Activated CD8-positive, alpha-beta T cell treated with anti-CD3 and anti-CD28 coated beads, Interleukin-2, amount 10 ng/mL, durations not matched to agents 7 days and 5 days (primary cell): ENCODE data around the gene IFT57. TPM values are rescaled to one million over a fixed set of nuclear protein-coding genes. Genes with fewer than 3 reads are reported as not detected.
A peak's percentile ranks its signal among the peaks of the same experiment; 100 is the strongest.
"Not testable (repeated sequence)": the region's sequence is repeated elsewhere in the genome, so short reads cannot be mapped to it uniquely, and the experiment has no call there.

Source experiments
- ATAC-seq: fragments of 150-1000 bp; cut with Tn5 transposase; one replicate; pipeline ENCODE4 v1.10.0; 2021; ENCODE audit warnings: moderate library complexity
- CTCF ChIA-PET: fragments of 350-600 bp; sonication (Branson Sonifier 250); formaldehyde crosslinking; loops from one replicate; lab custom pipeline; 2021; ENCODE audit warnings: antibody characterized with exemption; lab: Charles Lee
- POLR2A ChIA-PET: fragments of 350-600 bp; sonication (Branson Sonifier 250); formaldehyde crosslinking; loops from one replicate; lab custom pipeline; 2021; ENCODE audit warnings: antibody characterized with exemption; lab: Charles Lee
- DNase-seq: peaks from one replicate; pipeline ENCODE4 v3.0.0-alpha.2; 2020
- H3K27ac Mint-ChIP-seq: one replicate; pipeline ENCODE4 v1.8.0; 2021; ENCODE audit warnings: mild to moderate bottlenecking, mixed read lengths
- H3K27me3 Mint-ChIP-seq: one replicate; pipeline ENCODE4 v1.8.0; 2021; ENCODE audit warnings: low read depth, mixed read lengths
- H3K36me3 Mint-ChIP-seq: one replicate; pipeline ENCODE4 v1.8.0; 2021; ENCODE audit warnings: low read depth, mixed read lengths
- H3K4me1 Mint-ChIP-seq: one replicate; pipeline ENCODE4 v1.8.0; 2021; ENCODE audit warnings: low read depth, mixed read lengths
- H3K4me3 Mint-ChIP-seq: one replicate; pipeline ENCODE4 v1.8.0; 2021; ENCODE audit warnings: mild to moderate bottlenecking, mixed read lengths
- H3K9me3 Mint-ChIP-seq: one replicate; pipeline ENCODE4 v1.8.0; 2022; ENCODE audit warnings: mixed read lengths; ENCODE audit not compliant: insufficient read depth
- total RNA-seq, 2 experiments: library from RNA; stranded (reverse); gene quantifications; one replicate each; pipeline ENCODE4 v1.2.3, GENCODE V29; 2021

Gene IFT57
- total RNA-seq, 2 experiments from 2014 or later = 23.9 to 25.5 TPM

DNA sequence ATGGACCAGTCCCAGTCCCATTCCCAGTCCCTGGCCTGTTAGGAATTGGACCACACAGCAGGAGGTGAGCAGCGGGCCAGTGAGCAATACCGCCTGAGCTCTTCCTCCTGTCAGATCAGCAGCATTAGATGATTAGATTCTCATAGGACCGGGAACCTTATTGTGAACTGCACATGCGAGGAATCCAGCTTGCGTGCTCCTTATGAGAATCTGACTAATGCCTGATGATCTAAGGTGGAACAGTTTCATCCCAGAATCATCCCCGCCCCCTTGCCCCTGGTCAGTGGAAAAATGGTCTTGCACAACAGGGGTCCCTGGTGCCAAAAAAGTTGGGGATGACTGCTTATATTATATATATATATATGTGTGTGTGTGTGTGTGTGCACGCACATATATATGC lies 63.1 kb downstream of the IFT57 start:
- Mint-ChIP-seq H3K9me3 (no peaks in the 10 kb centered on the region), H3K4me1 (peaks cover 2% of the 10 kb centered on the region), H3K36me3 (peaks cover 4% of the 10 kb centered on the region), H3K27ac (no peak overlapping the region), H3K27me3 (no peaks in the 10 kb centered on the region), H3K4me3 (no peak overlapping the region)
- CTCF ChIA-PET = interaction anchor here (2.7 kb wide), 1 partner anchor 319 kb away, joined by 15 read pairs; no protein-coding TSS in a partner anchor
- ATAC-seq (no peak), DNase-seq (no peak)
- POLR2A ChIA-PET = no interaction called here

DNA sequence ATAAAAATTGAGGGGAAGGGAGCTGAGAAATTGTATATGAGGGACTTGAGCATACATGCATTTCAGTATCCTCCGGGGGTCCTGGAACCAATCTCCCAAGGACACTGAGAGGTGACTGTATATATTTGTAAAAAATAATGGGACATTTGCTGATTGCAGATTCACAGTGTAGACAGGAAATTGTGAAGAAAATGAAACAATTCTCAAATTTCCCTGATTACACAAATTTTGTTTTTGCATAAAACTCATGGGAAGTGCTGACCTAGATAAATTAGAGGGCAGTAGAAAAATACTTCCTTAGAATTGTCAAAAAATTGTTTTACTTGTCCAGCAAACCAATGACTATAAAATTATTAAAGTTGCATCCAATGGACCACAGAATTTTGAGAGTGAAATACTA lies 64.0 kb downstream of the IFT57 start:
- Mint-ChIP-seq H3K36me3 (peaks cover 4% of the 10 kb centered on the region), H3K4me3 (no peak overlapping the region), H3K4me1 (peaks cover 6% of the 10 kb centered on the region), H3K27ac (no peak overlapping the region), H3K9me3 (no peaks in the 10 kb centered on the region), H3K27me3 (no peaks in the 10 kb centered on the region)
- ChIA-PET CTCF (interaction anchor here (0.7 to 2.7 kb wide), 6 partner anchors 66 to 319 kb away, joined by 3 to 15 read pairs (median 4); no protein-coding TSS in a partner anchor), POLR2A (interaction anchor here (0.6 kb wide), 1 partner anchor 293 kb away, joined by 4 read pairs; no protein-coding TSS in a partner anchor)
- no peak for ATAC-seq
- DNase-seq = no peak

DNA sequence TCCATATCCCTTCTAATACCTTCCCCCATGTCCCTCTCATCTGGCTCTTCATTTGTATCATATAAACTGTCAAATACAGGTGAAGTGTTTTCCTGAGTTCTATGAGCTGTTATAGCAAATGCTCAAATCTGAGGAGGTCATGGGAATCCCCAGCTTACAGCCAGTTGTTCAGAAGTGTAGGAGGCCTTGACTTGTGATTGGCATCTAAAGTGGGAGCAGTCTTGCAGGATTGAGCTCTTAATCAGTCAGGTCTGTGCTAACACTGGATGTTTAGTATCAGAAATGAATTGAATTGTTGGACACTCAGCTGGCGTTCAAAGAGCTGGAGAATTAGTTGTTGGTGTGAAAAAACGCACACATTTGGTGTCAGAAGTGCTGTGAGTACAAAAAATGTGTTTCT lies 65.0 kb downstream of the IFT57 start:
- no peak overlapping the region for H3K4me3 Mint-ChIP-seq
- DNase-seq = no peak
- ATAC-seq = no peak

DNA sequence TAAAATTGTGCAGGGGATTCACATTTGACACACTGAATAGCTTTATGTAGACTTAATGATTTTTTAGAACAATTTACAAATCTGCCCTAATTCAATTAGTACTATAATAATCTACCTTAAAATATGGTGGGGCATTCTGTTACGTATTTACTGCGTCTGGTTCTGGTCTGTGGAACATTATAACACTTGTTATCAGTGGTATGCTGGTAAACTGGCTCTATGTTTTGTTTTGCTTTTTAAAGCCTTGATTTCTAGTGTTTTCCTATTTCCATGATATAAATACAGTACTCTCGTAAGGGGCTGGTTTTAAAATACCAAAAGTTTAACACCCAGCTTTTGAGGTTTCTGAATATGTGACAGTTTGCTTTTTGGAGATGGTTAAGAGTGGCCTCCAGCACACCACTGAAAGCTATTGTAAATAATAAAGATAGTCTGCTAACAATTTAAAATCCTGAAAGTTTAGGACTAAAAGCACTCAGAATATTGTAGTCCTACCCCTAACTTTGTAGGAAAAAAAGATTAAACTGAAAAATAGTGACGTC lies 65.8 kb downstream of the IFT57 start:
- POLR2A ChIA-PET = interaction anchor here (0.7 kb wide), 1 partner anchor 32 kb away, joined by 3 read pairs; no protein-coding TSS in a partner anchor
- Mint-ChIP-seq H3K27me3 (no peaks in the 10 kb centered on the region), H3K4me3 (no peak overlapping the region), H3K4me1 (peaks cover 8% of the 10 kb centered on the region), H3K27ac (no peak overlapping the region), H3K36me3 (peaks cover 4% of the 10 kb centered on the region), H3K9me3 (no peaks in the 10 kb centered on the region)
- ATAC-seq (no peak), DNase-seq (no peak)
- CTCF ChIA-PET = interaction anchor here (0.6 to 2.7 kb wide), 7 partner anchors 11 to 321 kb away, joined by 3 to 15 read pairs (median 3); no protein-coding TSS in a partner anchor

More for the DNA sequence above, 65.0 kb downstream of the IFT57 start:
- H3K9me3 Mint-ChIP-seq = no peaks in the 10 kb centered on the region
- peaks cover 8% of the 10 kb centered on the region for H3K4me1 Mint-ChIP-seq
- H3K27ac Mint-ChIP-seq = no peak overlapping the region
- ChIA-PET CTCF (interaction anchor here (0.5 to 2.7 kb wide), 7 partner anchors 15 to 320 kb away, joined by 3 to 15 read pairs (median 4); no protein-coding TSS in a partner anchor), POLR2A (no interaction called here)
- peaks cover 4% of the 10 kb centered on the region for H3K36me3 Mint-ChIP-seq
- H3K27me3 Mint-ChIP-seq = no peaks in the 10 kb centered on the region

DNA sequence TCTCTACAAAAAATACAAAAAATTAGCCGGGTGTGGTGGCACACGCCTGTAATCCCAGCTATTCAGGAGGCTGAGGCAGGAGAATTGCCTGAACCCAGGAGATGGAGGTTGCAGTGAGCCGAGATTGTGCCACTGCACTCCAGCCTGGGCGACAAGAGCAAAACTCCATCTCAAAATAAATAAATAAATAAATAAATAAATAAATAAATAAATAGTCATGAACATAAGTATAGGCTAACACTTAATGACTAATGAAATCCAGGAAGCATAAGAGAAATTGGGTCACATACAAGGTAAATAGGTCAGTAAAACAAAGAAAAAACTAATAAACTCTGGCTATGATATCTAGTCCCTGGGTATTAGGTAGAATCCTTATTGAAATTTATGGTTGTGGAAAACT lies 66.6 kb downstream of the IFT57 start:
- not testable (repeated sequence) for H3K4me1 Mint-ChIP-seq, DNase-seq, H3K9me3 Mint-ChIP-seq, ATAC-seq, H3K36me3 Mint-ChIP-seq, H3K27me3 Mint-ChIP-seq, H3K4me3 Mint-ChIP-seq, H3K27ac Mint-ChIP-seq
- ChIA-PET CTCF (interaction anchor here (1.0 to 1.5 kb wide), 2 partner anchors 68 to 322 kb away, joined by 4 to 5 read pairs; no protein-coding TSS in a partner anchor), POLR2A (interaction anchor here (0.7 kb wide), 1 partner anchor 33 kb away, joined by 3 read pairs; no protein-coding TSS in a partner anchor)

DNA sequence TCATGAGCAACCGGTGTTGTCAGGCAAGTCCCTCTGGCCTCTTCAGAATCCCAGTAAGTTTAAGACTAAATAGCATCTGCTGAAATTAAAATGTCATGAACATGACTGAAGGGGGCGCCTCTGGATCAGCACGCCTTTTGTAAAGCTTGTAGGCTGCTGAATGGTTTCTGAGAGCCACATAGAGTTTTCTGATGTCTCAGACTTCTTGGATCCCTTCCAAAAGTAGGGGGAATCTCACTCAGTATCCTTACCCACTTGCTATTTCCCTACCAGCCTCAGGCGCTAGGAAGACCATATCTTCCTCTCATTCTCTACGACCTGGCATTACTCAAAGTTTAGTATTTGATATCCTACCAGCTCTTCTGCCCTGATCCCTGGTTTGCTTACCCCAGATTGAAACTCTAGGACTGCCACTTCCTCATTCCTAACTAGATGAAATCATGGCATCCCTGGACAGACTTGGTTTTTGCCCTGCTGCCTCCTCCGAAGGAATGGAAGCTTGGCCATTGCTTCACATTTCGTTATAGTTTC lies 68.7 kb downstream of the IFT57 start:
- Mint-ChIP-seq H3K4me3 (no peak overlapping the region), H3K27me3 (no peaks in the 10 kb centered on the region), H3K27ac (no peak overlapping the region), H3K36me3 (no peaks in the 10 kb centered on the region), H3K4me1 (peaks cover 8% of the 10 kb centered on the region), H3K9me3 (no peaks in the 10 kb centered on the region)
- DNase-seq (peak; percentile 79), ATAC-seq (peak; percentile 79)
- ChIA-PET CTCF (interaction anchor here (0.8 to 3.2 kb wide), 39 partner anchors 9 to 665 kb away, joined by 3 to 60 read pairs (median 4); no protein-coding TSS in a partner anchor), POLR2A (no interaction called here)

DNA sequence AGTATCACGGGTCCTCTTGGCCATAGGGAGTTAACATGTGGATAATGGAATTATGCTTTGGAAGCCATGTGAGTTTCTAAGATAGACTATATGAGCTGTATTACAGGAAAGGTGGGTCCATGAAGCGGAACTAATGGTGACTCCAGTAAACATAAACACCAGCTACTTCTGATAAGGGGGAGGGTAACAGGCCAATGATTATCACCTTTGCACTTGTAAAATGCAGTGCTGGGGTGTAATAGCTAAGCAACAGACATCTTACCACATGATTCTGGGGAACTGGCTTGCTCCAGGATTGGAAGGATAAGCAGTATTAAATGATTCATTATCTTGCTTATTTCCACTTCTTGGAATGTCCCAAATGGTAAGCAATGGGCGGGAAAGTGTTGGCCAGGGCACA lies 70.0 kb downstream of the IFT57 start:
- no peak for DNase-seq
- no peak overlapping the region for H3K27ac Mint-ChIP-seq
- ChIA-PET CTCF (interaction anchor here (1.0 to 3.2 kb wide), 10 partner anchors 11 to 326 kb away, joined by 3 to 60 read pairs (median 12); no protein-coding TSS in a partner anchor), POLR2A (no interaction called here)
- no peak overlapping the region for H3K4me3 Mint-ChIP-seq
- peaks cover 8% of the 10 kb centered on the region for H3K4me1 Mint-ChIP-seq
- no peak for ATAC-seq
- H3K27me3 Mint-ChIP-seq = no peaks in the 10 kb centered on the region
- H3K36me3 Mint-ChIP-seq = no peaks in the 10 kb centered on the region
- no peaks in the 10 kb centered on the region for H3K9me3 Mint-ChIP-seq

DNA sequence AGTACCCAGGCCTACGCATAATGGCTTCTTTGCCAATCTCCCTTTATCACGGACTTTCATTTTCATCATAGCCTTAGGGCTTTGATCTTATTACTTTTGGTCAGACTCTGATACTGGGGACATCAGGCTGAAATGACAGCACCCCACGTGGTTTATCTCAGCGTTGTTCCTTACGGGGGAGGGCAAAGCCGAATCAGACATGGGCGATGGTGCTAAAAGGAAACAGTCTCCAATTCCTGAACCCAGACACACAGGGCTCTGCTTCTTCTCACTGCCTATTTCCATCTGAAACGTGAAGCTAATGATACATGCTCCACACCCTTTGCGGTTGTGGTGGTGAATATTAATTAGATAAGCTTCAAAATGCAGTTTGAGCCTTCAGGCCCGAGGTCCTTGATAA lies 72.0 kb downstream of the IFT57 start:
- Mint-ChIP-seq H3K27ac (no peak overlapping the region), H3K4me1 (peaks cover 6% of the 10 kb centered on the region), H3K9me3 (peaks cover 5% of the 10 kb centered on the region), H3K36me3 (peaks cover 14% of the 10 kb centered on the region), H3K27me3 (no peaks in the 10 kb centered on the region), H3K4me3 (no peak overlapping the region)
- POLR2A ChIA-PET = no interaction called here
- CTCF ChIA-PET = no interaction called here
- no peak for ATAC-seq
- no peak for DNase-seq

DNA sequence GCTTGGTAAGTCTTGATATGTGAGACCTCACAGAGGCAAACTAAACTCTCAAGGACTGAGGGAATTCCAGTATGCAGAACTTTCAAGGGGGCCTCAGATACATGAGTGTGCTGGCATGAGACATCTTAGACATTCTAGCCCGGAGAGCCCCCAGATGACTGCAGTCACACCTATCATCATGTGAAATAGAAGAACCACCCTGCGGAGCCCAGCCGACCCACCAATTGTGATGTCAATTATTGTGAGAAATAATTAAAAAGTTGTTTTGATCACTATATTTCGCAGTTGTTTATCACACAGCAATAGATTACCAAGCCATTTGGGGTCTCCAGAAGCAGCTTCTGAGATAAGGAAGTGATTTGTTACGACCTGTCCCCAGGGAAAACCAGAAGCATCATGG lies 76.1 kb downstream of the IFT57 start:
- Mint-ChIP-seq H3K9me3 (peaks cover 11% of the 10 kb centered on the region), H3K27me3 (no peaks in the 10 kb centered on the region), H3K4me3 (no peak overlapping the region), H3K27ac (no peak overlapping the region), H3K4me1 (no peaks in the 10 kb centered on the region), H3K36me3 (peaks cover 28% of the 10 kb centered on the region)
- DNase-seq (no peak), ATAC-seq (no peak)
- ChIA-PET POLR2A (interaction anchor here (0.7 kb wide), 1 partner anchor 329 kb away, joined by 3 read pairs; no protein-coding TSS in a partner anchor), CTCF (interaction anchor here (1.3 kb wide), 1 partner anchor 77 kb away, joined by 3 read pairs; no protein-coding TSS in a partner anchor)

DNA sequence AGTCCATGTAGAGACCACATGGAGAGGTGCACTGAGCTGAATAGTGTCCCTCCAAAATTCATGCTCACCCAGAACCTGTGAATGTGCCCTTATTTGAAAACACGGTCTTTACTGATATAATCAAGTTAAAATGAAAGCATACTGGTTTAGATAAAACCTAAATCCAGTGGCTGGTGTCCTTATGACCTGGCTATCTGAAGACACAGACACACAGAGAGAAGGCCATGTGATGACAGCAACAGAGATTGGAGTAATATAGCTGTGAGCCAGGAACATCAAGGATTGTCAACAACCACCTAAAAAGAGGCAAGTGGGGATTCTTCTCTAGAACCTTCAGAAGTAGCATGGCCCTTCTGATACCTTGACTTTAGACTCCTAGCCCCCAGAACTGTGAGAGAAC lies 76.6 kb downstream of the IFT57 start:
- POLR2A ChIA-PET = interaction anchor here (0.7 kb wide), 1 partner anchor 329 kb away, joined by 3 read pairs; no protein-coding TSS in a partner anchor

DNA sequence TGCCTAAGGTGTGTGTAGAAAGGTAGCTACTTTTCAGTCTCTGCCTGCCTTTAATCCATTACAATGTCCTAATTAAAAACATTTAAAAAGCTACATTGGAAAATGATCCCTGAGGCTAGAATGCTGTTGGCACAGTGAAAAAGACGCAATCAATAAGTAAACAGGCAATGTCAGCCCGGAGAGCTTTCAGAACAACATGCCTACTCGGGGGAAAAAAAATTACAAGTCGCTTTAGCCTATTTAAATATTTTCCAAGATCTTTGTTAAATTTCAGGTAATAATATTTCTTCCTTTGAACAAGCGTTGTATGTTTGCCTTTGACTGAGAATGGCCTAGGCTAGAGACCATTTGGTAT lies 84.8 kb downstream of the IFT57 start:
- ATAC-seq = no peak
- no peaks in the 10 kb centered on the region for H3K27me3 Mint-ChIP-seq
- H3K9me3 Mint-ChIP-seq = no peaks in the 10 kb centered on the region
- ChIA-PET CTCF (interaction anchor here (1.0 to 1.5 kb wide), 2 partner anchors 16 to 340 kb away, joined by 4 to 5 read pairs; no protein-coding TSS in a partner anchor), POLR2A (interaction anchor here (2.3 kb wide), 1 partner anchor 12 kb away, joined by 7 read pairs; no protein-coding TSS in a partner anchor)
- no peak overlapping the region for H3K27ac Mint-ChIP-seq
- H3K4me3 Mint-ChIP-seq = no peak overlapping the region
- peaks cover 72% of the 10 kb centered on the region for H3K36me3 Mint-ChIP-seq
- peaks cover 42% of the 10 kb centered on the region for H3K4me1 Mint-ChIP-seq
- DNase-seq = no peak

More for the DNA sequence above, 76.6 kb downstream of the IFT57 start:
- CTCF ChIA-PET = interaction anchor here (1.3 kb wide), 1 partner anchor 78 kb away, joined by 3 read pairs; no protein-coding TSS in a partner anchor
- Mint-ChIP-seq H3K4me3 (no peak overlapping the region), H3K27ac (no peak overlapping the region), H3K9me3 (peaks cover 11% of the 10 kb centered on the region), H3K27me3 (no peaks in the 10 kb centered on the region), H3K4me1 (no peaks in the 10 kb centered on the region), H3K36me3 (peaks cover 33% of the 10 kb centered on the region)
- DNase-seq (no peak), ATAC-seq (no peak)
